Measurements from ENCODE around the gene MYEOV. TPM values are rescaled to one million over a fixed set of nuclear protein-coding genes. Genes with fewer than 3 reads are reported as not detected.

MYEOV gene
- total RNA-seq, 4 donors from 2014 or later: not detected

- 91 to 97% methylated on average over 8 of the region's 13 CpGs for WGBS, 2 donors (ENCODE audit: low coverage in 1 of 2)
- no peaks in the 10 kb centered on the region for H3K4me1 ChIP-seq
- TF ChIP-seq POLR2AphosphoS5 (IDR thresholded peaks at IDR 0.05) (no peak), POLR2A (IDR thresholded peaks at IDR 0.05) (no peak), EP300 (IDR thresholded peaks at IDR 0.05) (no peak)
- TF ChIP-seq, protein P1, sequence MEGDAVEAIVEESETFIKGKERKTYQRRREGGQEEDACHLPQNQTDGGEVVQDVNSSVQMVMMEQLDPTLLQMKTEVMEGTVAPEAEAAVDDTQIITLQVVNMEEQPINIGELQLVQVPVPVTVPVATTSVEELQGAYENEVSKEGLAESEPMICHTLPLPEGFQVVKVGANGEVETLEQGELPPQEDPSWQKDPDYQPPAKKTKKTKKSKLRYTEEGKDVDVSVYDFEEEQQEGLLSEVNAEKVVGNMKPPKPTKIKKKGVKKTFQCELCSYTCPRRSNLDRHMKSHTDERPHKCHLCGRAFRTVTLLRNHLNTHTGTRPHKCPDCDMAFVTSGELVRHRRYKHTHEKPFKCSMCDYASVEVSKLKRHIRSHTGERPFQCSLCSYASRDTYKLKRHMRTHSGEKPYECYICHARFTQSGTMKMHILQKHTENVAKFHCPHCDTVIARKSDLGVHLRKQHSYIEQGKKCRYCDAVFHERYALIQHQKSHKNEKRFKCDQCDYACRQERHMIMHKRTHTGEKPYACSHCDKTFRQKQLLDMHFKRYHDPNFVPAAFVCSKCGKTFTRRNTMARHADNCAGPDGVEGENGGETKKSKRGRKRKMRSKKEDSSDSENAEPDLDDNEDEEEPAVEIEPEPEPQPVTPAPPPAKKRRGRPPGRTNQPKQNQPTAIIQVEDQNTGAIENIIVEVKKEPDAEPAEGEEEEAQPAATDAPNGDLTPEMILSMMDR (IDR thresholded peaks at IDR 0.05): no peak
- no peaks in the 10 kb centered on the region for H3K36me3 ChIP-seq
- H3K27ac ChIP-seq: no peak overlapping the region
- no peaks in the 10 kb centered on the region for H3K9me3 ChIP-seq
- ATAC-seq: no peak
- H3K4me3 ChIP-seq: no peak overlapping the region
- H3K27me3 ChIP-seq: peaks cover 5% of the 10 kb centered on the region
Observed at GRCh38 chr11:69342588-69343330, 48.8 kb downstream of the MYEOV start.

DNA sequence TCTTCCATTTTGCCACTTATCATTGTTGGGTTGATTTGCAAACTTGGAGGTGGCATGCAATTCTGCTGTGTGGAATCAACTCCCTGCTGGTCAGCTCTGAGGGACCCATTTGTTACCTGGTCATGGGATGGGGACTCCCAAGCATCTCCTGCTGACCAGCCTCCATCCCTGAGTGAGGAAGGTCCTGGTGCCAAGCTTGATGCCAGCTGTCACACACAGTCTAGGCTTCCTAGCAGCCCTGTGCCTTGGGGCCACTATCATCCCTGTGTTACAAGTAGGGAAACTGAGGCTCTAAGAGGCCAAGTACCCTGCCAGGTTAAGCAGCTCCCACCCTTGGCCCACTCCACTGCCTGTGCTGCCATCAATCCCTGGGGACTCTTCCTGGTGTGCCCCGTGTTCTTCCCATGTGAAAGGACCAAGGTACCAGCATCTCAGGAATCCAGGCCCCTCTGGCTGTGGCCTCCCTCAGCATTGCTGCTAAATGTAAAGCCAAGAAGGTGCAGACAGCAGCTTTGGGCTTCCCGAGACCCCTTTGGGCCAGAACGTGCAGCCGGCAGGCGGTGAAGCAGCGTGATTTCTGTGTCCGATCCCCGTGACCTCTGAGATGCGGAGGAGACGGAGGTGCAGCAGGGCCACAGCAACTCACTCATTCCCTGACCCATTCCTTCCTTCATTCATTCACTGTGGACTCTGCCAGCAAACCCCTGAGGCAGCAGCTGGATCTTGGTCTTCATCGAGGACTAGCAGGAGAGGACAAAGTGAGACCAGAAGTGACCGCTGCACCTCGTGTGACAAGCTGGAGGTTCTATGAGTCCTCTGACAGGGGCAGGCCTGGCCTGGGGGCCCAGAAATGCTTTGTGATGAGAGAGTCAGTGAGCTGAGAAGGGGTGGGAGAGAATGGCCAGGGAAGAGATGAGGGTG is 49.7 kb downstream of the MYEOV start:
- Histone ChIP-seq H3K4me1 (no peaks in the 10 kb centered on the region), H3K9me3 (no peaks in the 10 kb centered on the region), H3K36me3 (no peaks in the 10 kb centered on the region), H3K27ac (no peak overlapping the region), H3K27me3 (peaks cover 9% of the 10 kb centered on the region), H3K4me3 (no peak overlapping the region)
- TF ChIP-seq EP300 (IDR thresholded peaks at IDR 0.05): no peak
- no peak for TF ChIP-seq POLR2A (IDR thresholded peaks at IDR 0.05)
- no peak for TF ChIP-seq POLR2AphosphoS5 (IDR thresholded peaks at IDR 0.05)
- TF ChIP-seq, protein P1 (IDR thresholded peaks at IDR 0.05): no peak
- WGBS, 2 donors (ENCODE audit: low coverage in 1 of 2): no CpG with 5 or more reads among the region's 13 CpGs
- ATAC-seq: no peak

- 72 to 82% methylated on average over 6 to 7 of the region's 7 CpGs for WGBS, 2 donors (ENCODE audit: low coverage in 1 of 2)
- Histone ChIP-seq H3K27me3 (peaks cover 12% of the 10 kb centered on the region), H3K4me3 (no peak overlapping the region), H3K9me3 (no peaks in the 10 kb centered on the region), H3K36me3 (no peaks in the 10 kb centered on the region), H3K4me1 (no peaks in the 10 kb centered on the region), H3K27ac (no peak overlapping the region)
- TF ChIP-seq, protein P1 (IDR thresholded peaks at IDR 0.05): no peak
- TF ChIP-seq POLR2AphosphoS5 (IDR thresholded peaks at IDR 0.05) (no peak), POLR2A (IDR thresholded peaks at IDR 0.05) (no peak), EP300 (IDR thresholded peaks at IDR 0.05) (no peak)
- no peak for ATAC-seq
Observed at GRCh38 chr11:69344570-69345145, 50.7 kb downstream of the MYEOV start.

Other genes with a start within 250 kb of the MYEOV start
- 10 to 100 TPM; 16.8 to 33.8 (median 28.3) TPM for gene TPCN2, start 245.2 kb upstream of the MYEOV start, total RNA-seq
- gene SMIM38, start 138.2 kb upstream of the MYEOV start, total RNA-seq: 1 to 10 TPM; 1.2 to 2.3 (median 1.3) TPM
- not detected for gene LINC01488, start 187.5 kb downstream of the MYEOV start, total RNA-seq